ENCODE results near the gene LIN52. TPM values are rescaled to one million over a fixed set of nuclear protein-coding genes. Genes with fewer than 3 reads are reported as not detected.

The LIN52 gene
- total RNA-seq, 1 experiment from 2014 or later: 11.0 TPM

- no peak overlapping the region for H2AFZ ChIP-seq (ENCODE audit: low read length)
Observed at GRCh38 chr14:74085828-74086227, 1.1 kb downstream of the LIN52 start.

More at GRCh38 chr14:74085828-74086227, 1.1 kb downstream of the LIN52 start:
- Histone ChIP-seq H4K5ac (ENCODE audit: insufficient read length, low read depth, low read length) (no peak overlapping the region), H2BK5ac (ENCODE audit: insufficient read length, low read length) (no peak overlapping the region), H3K14ac (ENCODE audit: insufficient read depth, low read length) (no peak overlapping the region), H2BK15ac (ENCODE audit: low read depth, low read length) (no peak overlapping the region), H3T11ph (ENCODE audit: low read length) (no peak overlapping the region), H3K79me1 (ENCODE audit: insufficient read depth, low read depth, low read length, poor library complexity, severe bottlenecking) (peaks cover 4% of the 10 kb centered on the region), H2BK120ac (ENCODE audit: low read depth, low read length, poor library complexity, severe bottlenecking) (no peak overlapping the region), H4K8ac (replicated peaks; ENCODE audit: insufficient read length, low read depth, low read length) (no peak overlapping the region), H2BK12ac (ENCODE audit: insufficient read length, low read depth, low read length) (no peak overlapping the region), H3K27ac (ENCODE audit: insufficient read length, low read depth, low read length) (no peak overlapping the region), H2AK5ac (ENCODE audit: insufficient read length, low read length) (no peak overlapping the region), H3K9ac (ENCODE audit: extremely low read depth, insufficient read length, low read length) (peak overlapping the region; percentile 96), H3K4me2 (ENCODE audit: insufficient read depth, insufficient read length, low read length) (peak overlapping the region; percentile 67), H4K20me1 (ENCODE audit: control insufficient read depth, insufficient read depth, insufficient read length) (no peaks in the 10 kb centered on the region), H3K23ac (ENCODE audit: insufficient read length, low read depth, low read length) (no peak overlapping the region), H3K79me2 (ENCODE audit: insufficient read depth, low read length) (no peaks in the 10 kb centered on the region; the same call in 1 of the 2 replicates), H3K56ac (ENCODE audit: insufficient read length, low read depth, low read length) (no peak overlapping the region), H3K4ac (ENCODE audit: low read depth, low read length) (no peak overlapping the region), H3K4me1 (ENCODE audit: insufficient read depth, low read length) (no peaks in the 10 kb centered on the region), H3K23me2 (ENCODE audit: insufficient read length, low read depth, low read length, poor library complexity, severe bottlenecking) (peaks cover 4% of the 10 kb centered on the region), H3K18ac (ENCODE audit: insufficient read length, low read depth, low read length) (no peak overlapping the region), H3K27me3 (ENCODE audit: insufficient read depth, low read length) (no peaks in the 10 kb centered on the region), H3K9me3 (ENCODE audit: control insufficient read depth, low read depth, low read length) (no peaks in the 10 kb centered on the region), H4K91ac (ENCODE audit: insufficient read length, low read depth, low read length) (no peak overlapping the region), H2BK20ac (ENCODE audit: low read depth, low read length, poor library complexity, severe bottlenecking) (no peak overlapping the region)
- Mint-ChIP-seq H3K36me3 (ENCODE audit: insufficient read depth in 1 of 3, low read depth in 3 of 3) (peaks cover 0 to 4% (median 3%) of the 10 kb centered on the region in 3 experiments; a peak in 5 of 7 replicates), H3K27me3 (ENCODE audit: low read depth) (no peaks in the 10 kb centered on the region; the same call in 1 of the 2 replicates), H3K27ac (peak overlapping the region in 2 of 3 experiments; percentile 99 to 100; a peak in 5 of 7 replicates), H3K4me1 (peaks cover 11 to 15% of the 10 kb centered on the region in 2 experiments), H3K9me3 (no peaks in the 10 kb centered on the region; a peak in 1 of 5 replicates), H3K4me3 (peak overlapping the region; percentile 96 to 98)
- no CpG with 5 or more reads among the region's 1 CpG for WGBS (ENCODE audit: extremely low coverage, insufficient read length, low lambda C conversion rate)
- no peak for TF ChIP-seq CTCF (conservative IDR thresholded peaks at IDR 0.05)
- no peak for DNase-seq

Data from H9 (cell line).